ENCODE data around the gene DOCK10.

The DOCK10 gene

GRCh38 chr2:225041207-225041850 is 939 bp downstream of the DOCK10 start:
- peak; percentile 61 for DNase-seq (ENCODE audit: low spot score)

GRCh38 chr2:225040856-225041206 is 1.4 kb downstream of the DOCK10 start:
- DNase-seq (ENCODE audit: low spot score) = peak; percentile 25

GRCh38 chr2:225040142-225040541 is 2.1 kb downstream of the DOCK10 start:
- DNase-seq (ENCODE audit: low spot score) = no peak

DNA sequence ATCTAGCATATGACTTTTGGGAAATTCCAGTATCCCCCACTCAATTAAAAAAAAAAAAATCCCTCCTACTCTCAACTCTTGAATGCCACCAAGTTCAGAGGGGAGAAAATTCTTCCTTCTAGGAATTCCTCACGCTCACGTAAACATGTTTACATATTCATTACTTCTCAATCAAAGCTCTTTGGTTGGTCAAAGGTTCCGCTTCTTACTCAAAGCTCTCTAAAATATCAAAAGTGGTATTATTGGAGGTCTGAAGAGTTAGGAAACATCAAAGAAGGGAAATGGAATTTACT is 4.1 kb downstream of the DOCK10 start:
- DNase-seq (ENCODE audit: low spot score) = no peak

GRCh38 chr2:225037415-225038230 is 4.6 kb downstream of the DOCK10 start:
- peak; percentile 21 for DNase-seq (ENCODE audit: low spot score)

- no peak for DNase-seq (ENCODE audit: low spot score)
These were observed 5.8 kb downstream of the DOCK10 start for GRCh38 chr2:225036431-225036830.

- no peak for DNase-seq (ENCODE audit: low spot score)
These were observed 8.6 kb downstream of the DOCK10 start for GRCh38 chr2:225033440-225034318.

GRCh38 chr2:225032246-225032645 is 10.0 kb downstream of the DOCK10 start:
- no peak for DNase-seq (ENCODE audit: low spot score)

GRCh38 chr2:225031599-225031998 is 10.7 kb downstream of the DOCK10 start:
- no peak for DNase-seq (ENCODE audit: low spot score)

GRCh38 chr2:225030893-225031292 is 11.4 kb downstream of the DOCK10 start:
- no peak for DNase-seq (ENCODE audit: low spot score)

GRCh38 chr2:225030203-225030602 is 12.1 kb downstream of the DOCK10 start:
- DNase-seq (ENCODE audit: low spot score) = no peak

DNA sequence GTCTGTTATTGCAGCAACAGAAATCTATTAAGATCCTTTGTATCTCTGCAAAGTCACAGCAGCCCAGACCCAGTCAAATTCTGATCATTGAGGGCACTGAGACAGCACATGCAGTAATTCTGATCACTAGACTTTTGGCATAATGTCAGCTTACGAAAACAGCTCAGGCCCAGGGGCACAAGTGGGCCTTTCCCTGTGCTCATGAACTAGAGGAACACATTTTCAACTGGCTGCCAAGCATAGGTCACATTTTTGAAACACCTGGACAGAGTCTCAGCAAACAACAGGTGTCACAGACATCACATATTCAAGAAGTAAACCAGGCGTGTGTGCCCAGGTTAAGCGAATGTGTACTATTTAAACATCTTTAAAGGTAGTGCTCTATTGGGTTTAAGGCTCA is 13.7 kb downstream of the DOCK10 start:
- no peak for DNase-seq (ENCODE audit: low spot score)

GRCh38 chr2:225027061-225027762 is 15.1 kb downstream of the DOCK10 start:
- no peak for DNase-seq (ENCODE audit: low spot score)

DNA sequence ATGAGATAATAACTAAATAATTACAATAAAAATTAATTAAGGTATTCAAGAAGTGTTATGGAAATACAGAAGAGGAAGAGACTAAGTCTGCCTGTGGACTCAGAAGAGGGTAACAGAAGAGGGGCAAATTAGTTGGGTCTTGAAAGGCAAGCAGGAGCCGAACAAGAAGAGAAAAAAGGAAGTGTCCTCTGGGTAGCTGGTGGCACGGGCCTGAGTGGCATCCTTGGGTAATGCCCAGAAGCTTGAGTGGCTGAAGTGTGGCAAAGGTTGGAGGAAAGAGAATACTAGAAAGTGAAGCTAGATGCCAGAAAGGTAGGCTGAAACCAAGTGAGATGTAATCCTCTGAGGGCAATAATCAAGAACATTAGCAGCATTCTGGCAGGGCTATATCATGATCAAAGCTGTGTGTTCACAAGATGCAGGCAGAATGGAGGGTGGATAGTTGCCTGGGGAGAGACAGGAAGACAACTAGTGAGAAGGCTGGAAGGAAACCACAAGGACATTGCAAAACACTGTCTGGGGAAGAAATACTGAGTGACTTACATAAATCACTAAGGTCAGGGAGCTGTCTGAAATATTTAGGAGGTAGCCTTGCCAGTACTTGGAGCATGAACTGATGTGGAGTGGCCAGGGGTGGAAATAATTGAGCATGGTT is 16.2 kb downstream of the DOCK10 start:
- peak; percentile 24 for DNase-seq (ENCODE audit: low spot score)

- no peak for DNase-seq (ENCODE audit: low spot score)
These were observed 20.1 kb downstream of the DOCK10 start for GRCh38 chr2:225022188-225022587.

GRCh38 chr2:225020168-225020849 is 22.0 kb downstream of the DOCK10 start:
- no peak for DNase-seq (ENCODE audit: low spot score)

DNA sequence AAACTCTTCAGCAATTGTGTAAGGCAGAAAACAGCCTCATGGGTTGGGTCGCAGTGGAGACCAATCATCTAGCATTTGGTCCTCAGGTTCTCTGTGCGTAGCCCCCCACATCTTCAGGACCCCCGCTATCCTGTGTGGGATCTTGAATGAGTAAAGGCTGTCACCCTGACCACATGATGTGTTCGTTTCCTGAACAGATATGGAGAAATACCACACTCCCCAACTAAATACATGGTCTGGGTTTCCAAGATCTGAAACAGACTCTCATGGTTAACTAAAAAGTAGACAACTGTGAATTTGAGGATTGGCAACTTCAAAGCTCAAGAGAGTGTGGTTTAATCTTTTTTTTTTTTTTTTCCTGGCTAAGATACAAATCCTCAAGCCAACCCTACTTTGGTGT is 23.2 kb downstream of the DOCK10 start:
- no peak for DNase-seq (ENCODE audit: low spot score)

DNA sequence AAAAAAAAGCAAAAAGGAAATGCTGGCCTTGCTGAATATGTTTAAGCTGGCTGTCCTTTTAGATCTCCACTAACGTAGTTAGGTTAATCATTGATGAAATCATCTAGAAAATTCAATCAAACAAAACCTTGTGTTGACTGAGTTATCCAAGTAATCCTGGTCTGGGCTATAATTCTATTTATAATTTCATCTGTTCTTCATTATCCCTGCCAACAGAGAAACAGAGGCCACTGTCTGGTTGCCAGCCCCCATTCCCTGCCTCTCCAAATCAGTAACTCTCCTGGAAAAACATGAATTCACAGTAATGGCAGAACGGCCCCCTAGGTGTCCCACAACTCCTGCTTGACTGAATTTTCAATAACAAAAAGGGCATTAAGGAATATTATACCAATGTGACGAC is 24.6 kb downstream of the DOCK10 start:
- no peak for DNase-seq (ENCODE audit: low spot score)

DNA sequence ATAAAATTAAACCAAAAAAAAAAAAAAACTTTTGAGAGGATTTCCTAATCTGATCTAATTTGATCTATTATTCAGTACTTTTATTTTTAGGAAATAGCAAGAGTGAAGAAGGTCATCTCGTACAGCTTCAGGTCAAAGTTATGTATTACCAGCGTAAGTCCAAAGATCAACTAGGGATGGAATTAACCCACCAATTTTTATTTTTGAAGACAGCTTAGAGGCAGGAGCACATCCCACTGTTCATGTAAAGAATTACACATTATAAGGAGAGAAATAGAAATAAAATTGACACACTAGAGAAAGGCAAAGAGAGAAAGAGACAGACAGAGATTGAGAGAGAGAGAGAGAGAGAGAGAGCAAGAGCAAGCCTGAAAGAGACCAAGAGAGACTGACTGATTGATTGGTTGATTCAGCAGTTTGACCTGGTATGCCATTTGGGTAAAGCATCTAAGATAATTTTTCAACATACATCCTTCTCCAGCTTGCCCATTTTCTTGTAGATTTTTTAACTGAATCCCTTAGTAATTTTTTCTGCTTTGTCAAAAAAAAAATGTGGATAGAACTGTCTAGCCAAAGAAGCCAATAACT is 25.1 kb downstream of the DOCK10 start:
- DNase-seq (ENCODE audit: low spot score) = no peak

GRCh38 chr2:225013425-225014365 is 28.6 kb downstream of the DOCK10 start:
- DNase-seq (ENCODE audit: low spot score) = no peak
